Neuronal stem cell (in vitro differentiated cells): ENCODE data around the gene BARX1.

Experiments
- DNase-seq: peaks from one replicate; pipeline ENCODE4 v3.0.0-alpha.2; 2013; ENCODE audit warnings: low spot score
- H2AFZ ChIP-seq: one replicate; pipeline ENCODE4 v1.6.1; 2013; ENCODE audit warnings: mild to moderate bottlenecking, low read length, inconsistent platforms
- H2AK5ac ChIP-seq: 2 replicates; pipeline ENCODE4 v1.6.1; 2013; ENCODE audit warnings: low read depth, mild to moderate bottlenecking, inconsistent platforms, low read length, moderate library complexity, mixed read lengths
- H2BK120ac ChIP-seq: 2 replicates; pipeline ENCODE4 v1.6.1; 2013; ENCODE audit warnings: low read depth, mild to moderate bottlenecking, inconsistent platforms, low read length, moderate library complexity, mixed read lengths
- H2BK12ac ChIP-seq: one replicate; pipeline ENCODE4 v1.6.1; 2013; ENCODE audit warnings: low read length, inconsistent platforms
- H2BK15ac ChIP-seq: 2 replicates; pipeline ENCODE4 v1.6.1; 2013; ENCODE audit warnings: mild to moderate bottlenecking, low read length, inconsistent platforms, mixed read lengths
- H2BK5ac ChIP-seq: one replicate; pipeline ENCODE4 v1.6.1; 2013; ENCODE audit warnings: inconsistent platforms, mild to moderate bottlenecking, low read length, moderate library complexity
- H3K14ac ChIP-seq: one replicate; pipeline ENCODE4 v1.6.1; 2013; ENCODE audit warnings: low read length, inconsistent platforms
- H3K18ac ChIP-seq: 2 replicates; pipeline ENCODE4 v1.6.1; 2013; ENCODE audit warnings: low read length, inconsistent platforms
- H3K23ac ChIP-seq: 2 replicates; pipeline ENCODE4 v1.6.1; 2013; ENCODE audit warnings: low read depth, mild to moderate bottlenecking, mixed read lengths, low read length, inconsistent platforms; ENCODE audit not compliant: poor library complexity
- H3K27ac ChIP-seq: replicated peaks from 3 replicates; pipeline ENCODE4 v1.5.1; 2013; ENCODE audit warnings: low read length, inconsistent platforms
- H3K27me3 ChIP-seq, 3 experiments: 2 replicates each; pipeline ENCODE4 v1.6.1; 2013; ENCODE audit warnings: low read length in 3 of 3, mild to moderate bottlenecking in 2 of 3, inconsistent platforms in 1 of 3, low read depth in 1 of 3, mixed read lengths in 1 of 3, moderate library complexity in 1 of 3; ENCODE audit not compliant: control insufficient read depth in 3 of 3, insufficient read depth in 3 of 3
- H3K36me3 ChIP-seq, 2 donors: replicated peaks in 1 of 2; 2 replicates each; pipeline ENCODE4 v1.6.1; 2013; ENCODE audit warnings: low read length in 2 of 2; ENCODE audit not compliant: control insufficient read depth in 2 of 2, insufficient read depth in 2 of 2
- H3K4ac ChIP-seq: 2 replicates; pipeline ENCODE4 v1.6.1; 2013; ENCODE audit warnings: inconsistent platforms, mild to moderate bottlenecking, low read length, moderate library complexity
- H3K4me1 ChIP-seq, 2 donors: 1 replicate in 1 of 2; 2 replicates in 1 of 2; pipeline ENCODE4 v1.6.1; 2013; ENCODE audit warnings: low read length in 2 of 2, low read depth in 1 of 2; ENCODE audit not compliant: control insufficient read depth in 2 of 2, insufficient read depth in 1 of 2
- H3K4me2 ChIP-seq: one replicate; pipeline ENCODE4 v1.6.1; 2013; ENCODE audit warnings: mild to moderate bottlenecking, low read length, inconsistent platforms; ENCODE audit not compliant: insufficient read depth, poor library complexity, severe bottlenecking
- H3K4me3 ChIP-seq, 2 donors: 2 replicates each; pipeline ENCODE4 v1.5.1; 2013; ENCODE audit warnings: low read length in 2 of 2, mild to moderate bottlenecking in 2 of 2, inconsistent platforms in 1 of 2, moderate library complexity in 1 of 2
- H3K79me1 ChIP-seq: one replicate; pipeline ENCODE4 v1.6.1; 2013; ENCODE audit warnings: low read depth, mild to moderate bottlenecking, inconsistent platforms, low read length, moderate library complexity
- H3K9ac ChIP-seq: one replicate; pipeline ENCODE4 v1.6.1; 2013; ENCODE audit warnings: mild to moderate bottlenecking, low read depth, low read length, inconsistent platforms; ENCODE audit not compliant: poor library complexity
- H3K9me3 ChIP-seq, 2 donors: replicated peaks in 1 of 2; 2 replicates each; pipeline versions ENCODE3 to v1.6.1; 2013; ENCODE audit warnings: low read length in 2 of 2, mild to moderate bottlenecking in 2 of 2, inconsistent platforms in 1 of 2, low read depth in 1 of 2, mixed read lengths in 1 of 2, moderate library complexity in 1 of 2; ENCODE audit not compliant: control insufficient read depth in 2 of 2, insufficient read depth in 1 of 2
- H4K8ac ChIP-seq: one replicate; pipeline ENCODE4 v1.6.1; 2013; ENCODE audit warnings: low read depth, mild to moderate bottlenecking, inconsistent platforms, low read length, moderate library complexity
- H4K91ac ChIP-seq: one replicate; pipeline ENCODE4 v1.6.1; 2013; ENCODE audit warnings: low read length, low read depth, mild to moderate bottlenecking, inconsistent platforms; ENCODE audit not compliant: poor library complexity
- WGBS, 2 donors: extraction: QIAGEN DNeasy Blood & Tissue Kit; methylation state at CpG; one replicate each; pipeline ENCODE4 v1.1.7; 2013; ENCODE audit warnings: missing lambda C conversion rate in 2 of 2, mixed read lengths in 1 of 2; ENCODE audit not compliant: insufficient read length in 2 of 2, insufficient replicate concordance in 1 of 2; ENCODE audit errors: extremely low coverage in 2 of 2; 5-methylcytosine and 5-hydroxymethylcytosine counted together

BARX1 gene

GRCh38 chr9:93996367-93996766 is 41.2 kb upstream of the BARX1 start:
- Histone ChIP-seq H3K14ac (no peak overlapping the region), H3K18ac (no peak overlapping the region), H2AK5ac (no peak overlapping the region), H3K36me3 (no peaks in the 10 kb centered on the region), H2BK15ac (no peak overlapping the region), H2BK5ac (no peak overlapping the region), H2BK120ac (no peak overlapping the region), H3K9ac (no peak overlapping the region), H4K91ac (no peak overlapping the region), H2BK12ac (no peak overlapping the region), H3K4me2 (no peak overlapping the region), H3K27ac (no peak overlapping the region), H4K8ac (no peak overlapping the region), H3K4ac (no peak overlapping the region), H3K23ac (no peak overlapping the region), H3K4me1 (no peaks in the 10 kb centered on the region), H2AFZ (no peak overlapping the region), H3K9me3 (no peaks in the 10 kb centered on the region), H3K27me3 (peaks cover 0 to 4% (median 0%) of the 10 kb centered on the region in 3 experiments), H3K79me1 (no peaks in the 10 kb centered on the region), H3K4me3 (no peak overlapping the region)
- no peak for DNase-seq
- no CpG with 5 or more reads among the region's 3 CpGs for WGBS, 2 donors

GRCh38 chr9:93994545-93994944 is 39.4 kb upstream of the BARX1 start:
- Histone ChIP-seq H2AK5ac (no peak overlapping the region), H3K36me3 (no peaks in the 10 kb centered on the region), H3K27ac (no peak overlapping the region), H3K4me1 (no peaks in the 10 kb centered on the region), H3K79me1 (no peaks in the 10 kb centered on the region), H3K23ac (no peak overlapping the region), H3K4me3 (no peak overlapping the region), H4K91ac (no peak overlapping the region), H2BK15ac (no peak overlapping the region), H3K18ac (no peak overlapping the region), H3K4ac (no peak overlapping the region), H2AFZ (no peak overlapping the region), H3K27me3 (peaks cover 0 to 4% (median 0%) of the 10 kb centered on the region in 3 experiments), H2BK5ac (no peak overlapping the region), H4K8ac (no peak overlapping the region), H3K9me3 (no peaks in the 10 kb centered on the region), H3K9ac (no peak overlapping the region), H3K14ac (no peak overlapping the region), H2BK12ac (no peak overlapping the region), H3K4me2 (no peak overlapping the region), H2BK120ac (no peak overlapping the region)
- DNase-seq: no peak
- WGBS, 2 donors: no CpG with 5 or more reads among the region's 1 CpG

GRCh38 chr9:93994132-93994531 is 39.0 kb upstream of the BARX1 start:
- peaks cover 0 to 4% (median 0%) of the 10 kb centered on the region in 3 experiments for H3K27me3 ChIP-seq
- no peaks in the 10 kb centered on the region for H3K9me3 ChIP-seq
- no peak overlapping the region for H2BK15ac ChIP-seq
- no peaks in the 10 kb centered on the region for H3K36me3 ChIP-seq
- H2AFZ ChIP-seq: no peak overlapping the region
- no peaks in the 10 kb centered on the region for H3K79me1 ChIP-seq
- H3K9ac ChIP-seq: no peak overlapping the region
- no peak for DNase-seq
- no CpG with 5 or more reads among the region's 3 CpGs for WGBS, 2 donors
- H2BK5ac ChIP-seq: no peak overlapping the region
- no peak overlapping the region for H2BK12ac ChIP-seq
- no peak overlapping the region for H3K27ac ChIP-seq
- no peak overlapping the region for H4K91ac ChIP-seq
- H3K4me1 ChIP-seq: no peaks in the 10 kb centered on the region
- H3K4ac ChIP-seq: no peak overlapping the region
- no peak overlapping the region for H3K23ac ChIP-seq
- no peak overlapping the region for H3K18ac ChIP-seq
- H3K14ac ChIP-seq: no peak overlapping the region
- no peak overlapping the region for H3K4me2 ChIP-seq
- H2AK5ac ChIP-seq: no peak overlapping the region
- H2BK120ac ChIP-seq: no peak overlapping the region
- no peak overlapping the region for H3K4me3 ChIP-seq
- no peak overlapping the region for H4K8ac ChIP-seq

GRCh38 chr9:93992830-93993229 is 37.7 kb upstream of the BARX1 start:
- no peak overlapping the region for H3K4me3 ChIP-seq
- WGBS, 2 donors: no CpG with 5 or more reads among the region's 2 CpGs
- no peak overlapping the region for H4K91ac ChIP-seq
- no peak overlapping the region for H2BK120ac ChIP-seq
- no peak overlapping the region for H2BK15ac ChIP-seq
- peaks cover 0 to 4% (median 0%) of the 10 kb centered on the region in 3 experiments for H3K27me3 ChIP-seq
- no peak overlapping the region for H2BK12ac ChIP-seq
- no peak overlapping the region for H2BK5ac ChIP-seq
- H3K18ac ChIP-seq: no peak overlapping the region
- no peak overlapping the region for H3K9ac ChIP-seq
- DNase-seq: no peak
- no peaks in the 10 kb centered on the region for H3K36me3 ChIP-seq
- H3K4me2 ChIP-seq: no peak overlapping the region
- H3K4ac ChIP-seq: no peak overlapping the region
- H3K9me3 ChIP-seq: peaks cover 0 to 1% of the 10 kb centered on the region in 2 donors
- no peak overlapping the region for H3K14ac ChIP-seq
- H2AK5ac ChIP-seq: no peak overlapping the region
- no peak overlapping the region for H4K8ac ChIP-seq
- no peak overlapping the region for H2AFZ ChIP-seq
- no peak overlapping the region for H3K27ac ChIP-seq
- no peaks in the 10 kb centered on the region for H3K79me1 ChIP-seq
- no peak overlapping the region for H3K23ac ChIP-seq
- H3K4me1 ChIP-seq: no peaks in the 10 kb centered on the region
